SK-N-DZ (cell line): ENCODE measurements around the gene PIGM.

Experiments used
- DNase-seq: peaks from one replicate; pipeline ENCODE4 v3.0.0-alpha.2; 2015; ENCODE audit warnings: low spot score

The PIGM gene

GRCh38 chr1:160022330-160023310, 9.2 kb downstream of the PIGM start:
- DNase-seq: peak; percentile 12

GRCh38 chr1:160021376-160022074, 10.3 kb downstream of the PIGM start:
- no peak for DNase-seq

GRCh38 chr1:160020196-160020595, 11.6 kb downstream of the PIGM start:
- no peak for DNase-seq

GRCh38 chr1:160018900-160019299, 12.9 kb downstream of the PIGM start:
- no peak for DNase-seq

- DNase-seq: no peak
Measured at GRCh38 chr1:160018347-160018746, 13.4 kb downstream of the PIGM start.

GRCh38 chr1:160017592-160017991, 14.2 kb downstream of the PIGM start:
- DNase-seq: no peak

- no peak for DNase-seq
Measured at GRCh38 chr1:160011781-160012180, 20.0 kb downstream of the PIGM start.

- no peak for DNase-seq
Measured at GRCh38 chr1:160009801-160010200, 22.0 kb downstream of the PIGM start.

GRCh38 chr1:160009081-160009480, 22.7 kb downstream of the PIGM start:
- no peak for DNase-seq

GRCh38 chr1:160007577-160008200, 24.1 kb downstream of the PIGM start:
- DNase-seq: peak; percentile 54

GRCh38 chr1:160006312-160006940, 25.4 kb downstream of the PIGM start:
- DNase-seq: peak; percentile 72

- no peak for DNase-seq
Measured at GRCh38 chr1:160005070-160005469, 26.7 kb downstream of the PIGM start.

GRCh38 chr1:160004425-160004824, 27.4 kb downstream of the PIGM start:
- no peak for DNase-seq

GRCh38 chr1:160004001-160004400, 27.8 kb downstream of the PIGM start:
- DNase-seq: no peak

GRCh38 chr1:160001440-160001839, 30.4 kb downstream of the PIGM start:
- no peak for DNase-seq

- DNase-seq: no peak
Measured at GRCh38 chr1:159999204-159999603, 32.6 kb downstream of the PIGM start.

- no peak for DNase-seq
Measured at GRCh38 chr1:159996653-159997052, 35.1 kb downstream of the PIGM start.

GRCh38 chr1:159994896-159995295, 36.9 kb downstream of the PIGM start:
- DNase-seq: no peak

GRCh38 chr1:159993911-159994310, 37.9 kb downstream of the PIGM start:
- DNase-seq: no peak

GRCh38 chr1:159992161-159992560, 39.6 kb downstream of the PIGM start:
- DNase-seq: no peak

- DNase-seq: no peak
Measured at GRCh38 chr1:159991513-159991912, 40.3 kb downstream of the PIGM start.

- no peak for DNase-seq
Measured at GRCh38 chr1:159990005-159990404, 41.8 kb downstream of the PIGM start.
